ENCODE measurements around the gene PGM2. TPM values are rescaled to one million over a fixed set of nuclear protein-coding genes. Genes with fewer than 3 reads are reported as not detected.

The PGM2 gene
- total and polyA plus RNA-seq, 4 donors: 4.0 to 11.9 (median 7.9) TPM

- H3K9me3 ChIP-seq (ENCODE audit: control insufficient read depth in 4 of 4, low read length in 3 of 4): no peaks in the 10 kb centered on the region
- 37% methylated on average over 4 of the region's 4 CpGs for WGBS
- DNase-seq (ENCODE audit: low spot score): no peak
- H3K4me3 ChIP-seq (ENCODE audit: low read depth in 1 of 3, low read length in 3 of 3): no peak overlapping the region
- no peaks in the 10 kb centered on the region for H3K4me1 ChIP-seq (ENCODE audit: control insufficient read depth in 4 of 4, insufficient read depth in 4 of 4, low read length in 3 of 4)
- H3K9ac ChIP-seq (ENCODE audit: low read depth in 1 of 2, low read length in 2 of 2): no peak overlapping the region
- TF ChIP-seq SP1 (IDR thresholded peaks at IDR 0.05) (peak; percentile 12), JUND (IDR thresholded peaks at IDR 0.05) (peak in 1 of 2 donors; percentile 57), FOXA2 (IDR thresholded peaks at IDR 0.05) (no peak), EGR1 (IDR thresholded peaks at IDR 0.05; ENCODE audit: low read depth in 2 of 2) (peak in 1 of 2 donors; percentile 22), ZBTB33 (IDR thresholded peaks at IDR 0.05) (no peak), CTCF (IDR thresholded peaks at IDR 0.05; ENCODE audit: low read depth, low read length, missing input control) (peak; percentile 75), TAF1 (conservative IDR thresholded peaks at IDR 0.05) (no peak), YY1 (IDR thresholded peaks at IDR 0.05) (peak; percentile 20), HNF4A (conservative IDR thresholded peaks at IDR 0.05) (peak in 1 of 2 donors; percentile 49), RAD21 (IDR thresholded peaks at IDR 0.05) (peak; percentile 90 to 98)
- no peaks in the 10 kb centered on the region for H3K36me3 ChIP-seq (ENCODE audit: control insufficient read depth in 4 of 4, insufficient read depth in 3 of 4, low read depth in 1 of 4, low read length in 3 of 4)
- H3K27me3 ChIP-seq (ENCODE audit: control insufficient read depth in 4 of 4, insufficient read depth in 4 of 4, low read length in 3 of 4): no peaks in the 10 kb centered on the region
- H3K27ac ChIP-seq (ENCODE audit: low read depth in 1 of 2, low read length in 2 of 2): no peak overlapping the region
Measured at GRCh38 chr4:37802068-37802666, 24.3 kb upstream of the PGM2 start.

- DNase-seq (ENCODE audit: low spot score): no peak
- WGBS: 12% methylated on average over 4 of the region's 4 CpGs
- Histone ChIP-seq H3K27me3 (ENCODE audit: control insufficient read depth in 4 of 4, insufficient read depth in 4 of 4, low read length in 3 of 4) (no peaks in the 10 kb centered on the region), H3K27ac (ENCODE audit: low read depth in 1 of 2, low read length in 2 of 2) (no peak overlapping the region), H3K9ac (ENCODE audit: low read depth in 1 of 2, low read length in 2 of 2) (no peak overlapping the region), H3K36me3 (ENCODE audit: control insufficient read depth in 4 of 4, insufficient read depth in 3 of 4, low read depth in 1 of 4, low read length in 3 of 4) (no peaks in the 10 kb centered on the region), H3K4me1 (ENCODE audit: control insufficient read depth in 4 of 4, insufficient read depth in 4 of 4, low read length in 3 of 4) (no peaks in the 10 kb centered on the region), H3K9me3 (ENCODE audit: control insufficient read depth in 4 of 4, low read length in 3 of 4) (no peaks in the 10 kb centered on the region), H3K4me3 (ENCODE audit: low read depth in 1 of 3, low read length in 3 of 3) (no peak overlapping the region)
- TF ChIP-seq CTCF (IDR thresholded peaks at IDR 0.05; ENCODE audit: low read depth, low read length, missing input control) (peak; percentile 50), HNF4G (IDR thresholded peaks at IDR 0.05) (no peak), RAD21 (IDR thresholded peaks at IDR 0.05) (peak; percentile 87 to 89), TAF1 (conservative IDR thresholded peaks at IDR 0.05) (no peak)
Measured at GRCh38 chr4:37803348-37803973, 23.0 kb upstream of the PGM2 start.

Measured in liver (tissue), 9 donors.